ENCODE measurements around the gene MDM2. TPM values are rescaled to one million over a fixed set of nuclear protein-coding genes. Genes with fewer than 3 reads are reported as not detected.

MDM2 gene
- polyA plus RNA-seq, 1 of the 3 experiments (the other 2 are of a cell fraction): 21.5 TPM

DNA sequence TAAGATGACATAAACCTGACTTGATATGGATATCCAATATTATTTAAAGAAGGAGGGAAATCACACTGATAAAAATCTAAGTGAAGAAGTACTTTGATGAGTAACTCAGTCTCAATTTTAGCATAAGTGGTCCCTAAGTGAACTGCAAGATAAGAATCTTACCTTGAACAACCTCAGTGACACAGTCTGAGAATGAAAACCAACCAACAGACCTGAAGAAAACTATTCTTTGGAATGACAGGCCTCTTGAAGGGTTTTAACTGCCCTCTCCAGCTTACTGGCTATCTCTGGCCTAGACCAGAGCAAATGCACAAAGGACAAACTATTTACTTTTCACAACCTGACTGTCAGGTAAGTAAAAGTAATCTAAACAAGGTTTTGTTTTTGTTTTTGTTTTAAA is 80.3 kb downstream of the MDM2 start:
- H3K4me1 ChIP-seq (ENCODE audit: control insufficient read depth in 1 of 2, insufficient read depth in 2 of 2, low read depth in 1 of 2, low read length in 1 of 2): 0 out of 4 replicates have a peak, but pooled peaks cover 0 to 6% of the 10 kb centered on the region in 2 experiments
- no peak overlapping the region for H2AFZ ChIP-seq (ENCODE audit: low read depth)
- ChIA-PET POLR2A (no interaction called here), CTCF (no interaction called here)
- H3K36me3 ChIP-seq (replicated peaks in 1 of 2; ENCODE audit: control insufficient read depth in 1 of 2, insufficient read depth in 2 of 2, low read length in 1 of 2): no peaks in the 10 kb centered on the region
- no peak overlapping the region for H3K4me3 ChIP-seq (ENCODE audit: low read depth in 2 of 2, low read length in 1 of 2)
- no peaks in the 10 kb centered on the region for H3K9me2 ChIP-seq
- no peak overlapping the region for H3K9ac ChIP-seq
- H3K9me3 ChIP-seq: no peaks in the 10 kb centered on the region
- H3K27me3 ChIP-seq (ENCODE audit: insufficient read depth): no peaks in the 10 kb centered on the region
- H3K27ac ChIP-seq (ENCODE audit: low read depth in 2 of 2, low read length in 1 of 2): no peak overlapping the region
- H4K20me1 ChIP-seq (ENCODE audit: insufficient read depth): no peaks in the 10 kb centered on the region
- no peaks in the 10 kb centered on the region for H3K79me2 ChIP-seq (ENCODE audit: insufficient read depth)
- no peak for DNase-seq
- TF ChIP-seq TCF12 (IDR thresholded peaks at IDR 0.05): peak; percentile 28; the same call in 1 of the 2 replicates
- no peak for TF ChIP-seq RAD21 (IDR thresholded peaks at IDR 0.05; ENCODE audit: low read length)
- TF ChIP-seq JUND (IDR thresholded peaks at IDR 0.05): peak; percentile 31; the same call in 1 of the 2 replicates
- TF ChIP-seq RXRA (IDR thresholded peaks at IDR 0.05; ENCODE audit: borderline replicate concordance, low read depth): peak; percentile 60; the same call in 1 of the 2 replicates
- no peak overlapping the region for H3K4me2 ChIP-seq
- no peaks in the 10 kb centered on the region for H3F3A ChIP-seq (replicated peaks; ENCODE audit: insufficient read depth)

DNA sequence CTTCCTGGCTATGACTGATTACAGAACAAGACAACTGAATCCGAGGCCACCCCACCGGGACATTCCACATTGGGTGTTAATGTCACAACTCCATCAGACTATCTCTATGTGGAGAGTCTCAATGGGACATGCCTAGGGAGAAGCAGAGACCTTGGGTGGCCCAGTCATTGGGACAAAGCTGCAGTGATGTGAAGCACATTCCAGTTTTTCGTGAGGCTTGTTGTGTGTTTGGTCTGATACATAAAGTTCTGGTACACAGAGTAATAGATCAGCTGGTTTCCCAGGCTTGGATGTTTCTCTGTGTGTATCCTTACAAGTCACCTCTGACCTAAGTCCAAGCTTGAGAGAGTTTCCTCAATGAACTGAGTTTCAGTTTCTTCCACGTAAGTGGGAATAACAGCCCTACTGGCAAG is 82.7 kb downstream of the MDM2 start:
- Histone ChIP-seq H3K9me2 (no peaks in the 10 kb centered on the region), H3K36me3 (replicated peaks in 1 of 2; ENCODE audit: control insufficient read depth in 1 of 2, insufficient read depth in 2 of 2, low read length in 1 of 2) (no peaks in the 10 kb centered on the region), H3K4me1 (ENCODE audit: control insufficient read depth in 1 of 2, insufficient read depth in 2 of 2, low read depth in 1 of 2, low read length in 1 of 2) (0 out of 4 replicates have a peak, but pooled peaks cover 0 to 3% of the 10 kb centered on the region in 2 experiments), H3K79me2 (ENCODE audit: insufficient read depth) (no peaks in the 10 kb centered on the region), H3K4me3 (ENCODE audit: low read depth in 2 of 2, low read length in 1 of 2) (no peak overlapping the region), H3K27ac (ENCODE audit: low read depth in 2 of 2, low read length in 1 of 2) (no peak overlapping the region), H3K4me2 (no peak overlapping the region), H2AFZ (ENCODE audit: low read depth) (no peak overlapping the region), H4K20me1 (ENCODE audit: insufficient read depth) (no peaks in the 10 kb centered on the region), H3K9ac (no peak overlapping the region), H3K9me3 (no peaks in the 10 kb centered on the region), H3F3A (replicated peaks; ENCODE audit: insufficient read depth) (no peaks in the 10 kb centered on the region), H3K27me3 (ENCODE audit: insufficient read depth) (no peaks in the 10 kb centered on the region)
- TF ChIP-seq GABPA (IDR thresholded peaks at IDR 0.05; ENCODE audit: low read depth) (no peak), YY1 (IDR thresholded peaks at IDR 0.05; ENCODE audit: low read depth) (no peak), FOXM1 (IDR thresholded peaks at IDR 0.05; ENCODE audit: low read depth) (no peak), EZH2phosphoT487 (IDR thresholded peaks at IDR 0.05; ENCODE audit: borderline replicate concordance, low read depth) (no peak), EP300 (IDR thresholded peaks at IDR 0.05; ENCODE audit: borderline replicate concordance in 1 of 2, low read depth in 1 of 2, low read length in 1 of 2) (no peak), TEAD4 (IDR thresholded peaks at IDR 0.05; ENCODE audit: borderline replicate concordance, insufficient read depth) (no peak), ELF1 (IDR thresholded peaks at IDR 0.05) (no peak), CHD2 (IDR thresholded peaks at IDR 0.05; ENCODE audit: low read length, partially characterized antibody) (no peak), NRF1 (IDR thresholded peaks at IDR 0.05; ENCODE audit: low read depth, low read length) (no peak)
- TF ChIP-seq, protein P1, sequence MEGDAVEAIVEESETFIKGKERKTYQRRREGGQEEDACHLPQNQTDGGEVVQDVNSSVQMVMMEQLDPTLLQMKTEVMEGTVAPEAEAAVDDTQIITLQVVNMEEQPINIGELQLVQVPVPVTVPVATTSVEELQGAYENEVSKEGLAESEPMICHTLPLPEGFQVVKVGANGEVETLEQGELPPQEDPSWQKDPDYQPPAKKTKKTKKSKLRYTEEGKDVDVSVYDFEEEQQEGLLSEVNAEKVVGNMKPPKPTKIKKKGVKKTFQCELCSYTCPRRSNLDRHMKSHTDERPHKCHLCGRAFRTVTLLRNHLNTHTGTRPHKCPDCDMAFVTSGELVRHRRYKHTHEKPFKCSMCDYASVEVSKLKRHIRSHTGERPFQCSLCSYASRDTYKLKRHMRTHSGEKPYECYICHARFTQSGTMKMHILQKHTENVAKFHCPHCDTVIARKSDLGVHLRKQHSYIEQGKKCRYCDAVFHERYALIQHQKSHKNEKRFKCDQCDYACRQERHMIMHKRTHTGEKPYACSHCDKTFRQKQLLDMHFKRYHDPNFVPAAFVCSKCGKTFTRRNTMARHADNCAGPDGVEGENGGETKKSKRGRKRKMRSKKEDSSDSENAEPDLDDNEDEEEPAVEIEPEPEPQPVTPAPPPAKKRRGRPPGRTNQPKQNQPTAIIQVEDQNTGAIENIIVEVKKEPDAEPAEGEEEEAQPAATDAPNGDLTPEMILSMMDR (IDR thresholded peaks at IDR 0.05): no peak
- TF ChIP-seq, protein P2, sequence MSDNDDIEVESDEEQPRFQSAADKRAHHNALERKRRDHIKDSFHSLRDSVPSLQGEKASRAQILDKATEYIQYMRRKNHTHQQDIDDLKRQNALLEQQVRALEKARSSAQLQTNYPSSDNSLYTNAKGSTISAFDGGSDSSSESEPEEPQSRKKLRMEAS (IDR thresholded peaks at IDR 0.05; ENCODE audit: low read depth): no peak
- TF ChIP-seq, protein P3, sequence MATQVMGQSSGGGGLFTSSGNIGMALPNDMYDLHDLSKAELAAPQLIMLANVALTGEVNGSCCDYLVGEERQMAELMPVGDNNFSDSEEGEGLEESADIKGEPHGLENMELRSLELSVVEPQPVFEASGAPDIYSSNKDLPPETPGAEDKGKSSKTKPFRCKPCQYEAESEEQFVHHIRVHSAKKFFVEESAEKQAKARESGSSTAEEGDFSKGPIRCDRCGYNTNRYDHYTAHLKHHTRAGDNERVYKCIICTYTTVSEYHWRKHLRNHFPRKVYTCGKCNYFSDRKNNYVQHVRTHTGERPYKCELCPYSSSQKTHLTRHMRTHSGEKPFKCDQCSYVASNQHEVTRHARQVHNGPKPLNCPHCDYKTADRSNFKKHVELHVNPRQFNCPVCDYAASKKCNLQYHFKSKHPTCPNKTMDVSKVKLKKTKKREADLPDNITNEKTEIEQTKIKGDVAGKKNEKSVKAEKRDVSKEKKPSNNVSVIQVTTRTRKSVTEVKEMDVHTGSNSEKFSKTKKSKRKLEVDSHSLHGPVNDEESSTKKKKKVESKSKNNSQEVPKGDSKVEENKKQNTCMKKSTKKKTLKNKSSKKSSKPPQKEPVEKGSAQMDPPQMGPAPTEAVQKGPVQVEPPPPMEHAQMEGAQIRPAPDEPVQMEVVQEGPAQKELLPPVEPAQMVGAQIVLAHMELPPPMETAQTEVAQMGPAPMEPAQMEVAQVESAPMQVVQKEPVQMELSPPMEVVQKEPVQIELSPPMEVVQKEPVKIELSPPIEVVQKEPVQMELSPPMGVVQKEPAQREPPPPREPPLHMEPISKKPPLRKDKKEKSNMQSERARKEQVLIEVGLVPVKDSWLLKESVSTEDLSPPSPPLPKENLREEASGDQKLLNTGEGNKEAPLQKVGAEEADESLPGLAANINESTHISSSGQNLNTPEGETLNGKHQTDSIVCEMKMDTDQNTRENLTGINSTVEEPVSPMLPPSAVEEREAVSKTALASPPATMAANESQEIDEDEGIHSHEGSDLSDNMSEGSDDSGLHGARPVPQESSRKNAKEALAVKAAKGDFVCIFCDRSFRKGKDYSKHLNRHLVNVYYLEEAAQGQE (IDR thresholded peaks at IDR 0.05; ENCODE audit: low read depth, low read length): no peak
- TF ChIP-seq, protein P4, sequence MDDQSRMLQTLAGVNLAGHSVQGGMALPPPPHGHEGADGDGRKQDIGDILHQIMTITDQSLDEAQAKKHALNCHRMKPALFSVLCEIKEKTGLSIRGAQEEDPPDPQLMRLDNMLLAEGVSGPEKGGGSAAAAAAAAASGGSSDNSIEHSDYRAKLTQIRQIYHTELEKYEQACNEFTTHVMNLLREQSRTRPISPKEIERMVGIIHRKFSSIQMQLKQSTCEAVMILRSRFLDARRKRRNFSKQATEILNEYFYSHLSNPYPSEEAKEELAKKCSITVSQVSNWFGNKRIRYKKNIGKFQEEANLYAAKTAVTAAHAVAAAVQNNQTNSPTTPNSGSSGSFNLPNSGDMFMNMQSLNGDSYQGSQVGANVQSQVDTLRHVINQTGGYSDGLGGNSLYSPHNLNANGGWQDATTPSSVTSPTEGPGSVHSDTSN (IDR thresholded peaks at IDR 0.05): no peak
- DNase-seq: no peak
- POLR2A ChIA-PET: no interaction called here
- CTCF ChIA-PET: no interaction called here
- WGBS (ENCODE audit: low lambda C conversion rate): 45% methylated on average over 4 of the region's 4 CpGs

All from SK-N-SH (cell line).